Measurements from ENCODE around the gene ZNF283. TPM values are rescaled to one million over a fixed set of nuclear protein-coding genes. Genes with fewer than 3 reads are reported as not detected.
"Not testable (repeated sequence)": the region's sequence is repeated elsewhere in the genome, so short reads cannot be mapped to it uniquely, and the experiment has no call there.

Gene ZNF283
- total and polyA plus RNA-seq, 9 of the 15 experiments (the other 6 are each of a cell fraction or from before 2014, with no cell fraction given) = 6.0 to 19.5 (median 9.8) TPM

DNA sequence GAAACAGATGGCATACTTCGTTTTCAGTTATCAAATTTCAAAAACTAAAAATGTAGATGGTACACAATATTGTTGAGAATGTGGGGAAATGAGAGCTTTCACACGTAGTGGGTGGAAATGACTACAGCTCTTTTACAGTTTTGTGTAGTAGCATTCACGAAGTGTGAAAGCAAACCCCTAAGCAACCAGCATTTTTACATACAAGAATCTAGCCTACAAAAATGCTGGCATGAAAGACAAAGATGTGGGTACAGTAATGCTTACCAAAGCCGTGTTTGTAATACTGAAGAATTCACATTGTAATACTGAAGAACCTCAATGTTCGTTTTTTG, 6.3 kb upstream of the ZNF283 start:
- ChIA-PET POLR2A (no interaction called here), CTCF (ENCODE audit: low intra/inter-chr PET ratio) (no interaction called here)
- ATAC-seq = no peak
- 2% methylated on average over 5 of the region's 5 CpGs for WGBS (ENCODE audit: insufficient coverage, low coverage, missing lambda C conversion rate)
- Histone ChIP-seq H3K27ac (ENCODE audit: extremely low read depth, low read depth, low read length) (no peak overlapping the region), H3K27me3 (ENCODE audit: control insufficient read depth in 2 of 2, insufficient read depth in 2 of 2, low read length in 2 of 2) (peaks cover 11 to 14% of the 10 kb centered on the region in 2 experiments), H3K79me2 (ENCODE audit: control insufficient read depth, insufficient read depth, low read length) (no peaks in the 10 kb centered on the region), H3K9me1 (ENCODE audit: control insufficient read depth, insufficient read depth, low read length) (no peaks in the 10 kb centered on the region), H3K9me3 (replicated peaks; ENCODE audit: control insufficient read depth, insufficient read depth, low read depth, low read length) (peaks cover 4% of the 10 kb centered on the region), H3K4me3 (no peak overlapping the region), H3K36me3 (ENCODE audit: control insufficient read depth, insufficient read depth, low read length) (no peaks in the 10 kb centered on the region), H4K20me1 (replicated peaks; ENCODE audit: control insufficient read depth, insufficient read depth, low read length) (no peaks in the 10 kb centered on the region), H3K4me1 (replicated peaks in 1 of 2; ENCODE audit: control insufficient read depth in 2 of 2, insufficient read depth in 2 of 2, low read length in 2 of 2) (peaks cover 0 to 5% of the 10 kb centered on the region in 2 experiments; a peak in 1 of 5 replicates), H2AFZ (ENCODE audit: low read depth, low read length) (peak overlapping the region; percentile 38), H3K4me2 (ENCODE audit: insufficient read depth, low read length) (no peak overlapping the region), H3K9ac (ENCODE audit: insufficient read depth in 1 of 2, low read depth in 2 of 2, low read length in 2 of 2) (no peak overlapping the region)
- no peak for DNase-seq (ENCODE audit: extremely low read depth in 1 of 4, low spot score in 3 of 4)
- FAIRE-seq = no peak
- BruUV-seq (replicated peaks) = no TSS peak
- in situ Hi-C loops (cut with MboI) (no loop called here), intact Hi-C loops (cut with micrococcal nuclease) (no loop called here)
- no peak for TF ChIP-seq SPI1 (IDR thresholded peaks at IDR 0.05; ENCODE audit: borderline replicate concordance, low read depth, low read length)
- no peak for TF ChIP-seq MAFF (IDR thresholded peaks at IDR 0.05; ENCODE audit: low read length)
- no peak for TF ChIP-seq ELF2 (CRISPR knock-in tag; IDR thresholded peaks at IDR 0.05)
- TF ChIP-seq HCFC1 (IDR thresholded peaks at IDR 0.05; ENCODE audit: low read depth, low read length) = no peak
- no peak for TF ChIP-seq RBM14 (IDR thresholded peaks at IDR 0.05; ENCODE audit: borderline replicate concordance, insufficient read depth, low read depth, low read length)
- no peak for TF ChIP-seq ZBED1 (IDR thresholded peaks at IDR 0.05)
- TF ChIP-seq, protein P1, sequence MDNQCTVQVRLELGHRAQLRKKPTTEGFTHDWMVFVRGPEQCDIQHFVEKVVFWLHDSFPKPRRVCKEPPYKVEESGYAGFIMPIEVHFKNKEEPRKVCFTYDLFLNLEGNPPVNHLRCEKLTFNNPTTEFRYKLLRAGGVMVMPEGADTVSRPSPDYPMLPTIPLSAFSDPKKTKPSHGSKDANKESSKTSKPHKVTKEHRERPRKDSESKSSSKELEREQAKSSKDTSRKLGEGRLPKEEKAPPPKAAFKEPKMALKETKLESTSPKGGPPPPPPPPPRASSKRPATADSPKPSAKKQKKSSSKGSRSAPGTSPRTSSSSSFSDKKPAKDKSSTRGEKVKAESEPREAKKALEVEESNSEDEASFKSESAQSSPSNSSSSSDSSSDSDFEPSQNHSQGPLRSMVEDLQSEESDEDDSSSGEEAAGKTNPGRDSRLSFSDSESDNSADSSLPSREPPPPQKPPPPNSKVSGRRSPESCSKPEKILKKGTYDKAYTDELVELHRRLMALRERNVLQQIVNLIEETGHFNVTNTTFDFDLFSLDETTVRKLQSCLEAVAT (IDR thresholded peaks at IDR 0.05) = no peak
- TF ChIP-seq, protein P2, sequence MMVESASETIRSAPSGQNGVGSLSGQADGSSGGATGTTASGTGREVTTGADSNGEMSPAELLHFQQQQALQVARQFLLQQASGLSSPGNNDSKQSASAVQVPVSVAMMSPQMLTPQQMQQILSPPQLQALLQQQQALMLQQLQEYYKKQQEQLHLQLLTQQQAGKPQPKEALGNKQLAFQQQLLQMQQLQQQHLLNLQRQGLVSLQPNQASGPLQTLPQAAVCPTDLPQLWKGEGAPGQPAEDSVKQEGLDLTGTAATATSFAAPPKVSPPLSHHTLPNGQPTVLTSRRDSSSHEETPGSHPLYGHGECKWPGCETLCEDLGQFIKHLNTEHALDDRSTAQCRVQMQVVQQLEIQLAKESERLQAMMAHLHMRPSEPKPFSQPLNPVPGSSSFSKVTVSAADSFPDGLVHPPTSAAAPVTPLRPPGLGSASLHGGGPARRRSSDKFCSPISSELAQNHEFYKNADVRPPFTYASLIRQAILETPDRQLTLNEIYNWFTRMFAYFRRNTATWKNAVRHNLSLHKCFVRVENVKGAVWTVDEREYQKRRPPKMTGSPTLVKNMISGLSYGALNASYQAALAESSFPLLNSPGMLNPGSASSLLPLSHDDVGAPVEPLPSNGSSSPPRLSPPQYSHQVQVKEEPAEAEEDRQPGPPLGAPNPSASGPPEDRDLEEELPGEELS (CRISPR knock-in tag; IDR thresholded peaks at IDR 0.05; ENCODE audit: borderline replicate concordance) = no peak
- TF ChIP-seq ILK (tag; IDR thresholded peaks at IDR 0.05; ENCODE audit: borderline replicate concordance, low read depth) = no peak
- no peak for TF ChIP-seq ELF1 (tag; IDR thresholded peaks at IDR 0.05)
- TF ChIP-seq ZNF134 (CRISPR knock-in tag; conservative IDR thresholded peaks at IDR 0.05) = no peak
- no peak for TF ChIP-seq SETDB1 (IDR thresholded peaks at IDR 0.05; ENCODE audit: low read length)
- TF ChIP-seq KLF6 (CRISPR knock-in tag; IDR thresholded peaks at IDR 0.05; ENCODE audit: borderline replicate concordance) = no peak

DNA sequence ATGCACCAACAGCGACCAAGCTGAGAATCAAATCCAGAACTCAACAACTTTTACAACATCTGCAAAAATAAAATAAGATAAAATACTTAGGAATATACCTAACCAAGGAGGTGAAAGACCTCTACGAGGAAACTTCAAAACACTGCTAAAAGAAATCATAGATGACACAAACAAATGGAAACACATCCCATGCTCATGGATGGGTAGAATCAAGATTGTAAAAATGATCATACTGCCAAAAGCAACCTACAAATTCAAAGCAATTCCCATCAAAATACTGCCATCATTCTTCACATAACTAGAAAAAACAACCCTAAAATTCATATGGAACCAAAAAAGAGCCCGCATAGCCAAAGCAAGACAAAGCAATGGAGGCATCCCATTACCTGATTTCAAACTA, 3.3 kb upstream of the ZNF283 start:
- H3K27ac ChIP-seq (ENCODE audit: extremely low read depth, low read depth, low read length); H3K4me1 ChIP-seq (replicated peaks in 1 of 2; ENCODE audit: control insufficient read depth in 2 of 2, insufficient read depth in 2 of 2, low read length in 2 of 2); intact Hi-C loops (cut with micrococcal nuclease); H4K20me1 ChIP-seq (replicated peaks; ENCODE audit: control insufficient read depth, insufficient read depth, low read length); H3K4me2 ChIP-seq (ENCODE audit: insufficient read depth, low read length); CTCF ChIA-PET (ENCODE audit: low intra/inter-chr PET ratio); H3K9me3 ChIP-seq (replicated peaks; ENCODE audit: control insufficient read depth, insufficient read depth, low read depth, low read length); H2AFZ ChIP-seq (ENCODE audit: low read depth, low read length); FAIRE-seq; H3K9me1 ChIP-seq (ENCODE audit: control insufficient read depth, insufficient read depth, low read length); H3K36me3 ChIP-seq (ENCODE audit: control insufficient read depth, insufficient read depth, low read length); H3K79me2 ChIP-seq (ENCODE audit: control insufficient read depth, insufficient read depth, low read length); H3K9ac ChIP-seq (ENCODE audit: insufficient read depth in 1 of 2, low read depth in 2 of 2, low read length in 2 of 2); BruUV-seq (replicated peaks); in situ Hi-C loops (cut with MboI); H3K4me3 ChIP-seq; POLR2A ChIA-PET; DNase-seq (ENCODE audit: extremely low read depth in 1 of 4, low spot score in 3 of 4); ATAC-seq: not testable (repeated sequence)
- 6% methylated on average over 3 of the region's 3 CpGs for WGBS (ENCODE audit: insufficient coverage, low coverage, missing lambda C conversion rate)
- peaks cover 11 to 14% of the 10 kb centered on the region in 2 experiments for H3K27me3 ChIP-seq (ENCODE audit: control insufficient read depth in 2 of 2, insufficient read depth in 2 of 2, low read length in 2 of 2)

Data from K562 (cell line).